Measurements from ENCODE around the gene DNTT.

DNA sequence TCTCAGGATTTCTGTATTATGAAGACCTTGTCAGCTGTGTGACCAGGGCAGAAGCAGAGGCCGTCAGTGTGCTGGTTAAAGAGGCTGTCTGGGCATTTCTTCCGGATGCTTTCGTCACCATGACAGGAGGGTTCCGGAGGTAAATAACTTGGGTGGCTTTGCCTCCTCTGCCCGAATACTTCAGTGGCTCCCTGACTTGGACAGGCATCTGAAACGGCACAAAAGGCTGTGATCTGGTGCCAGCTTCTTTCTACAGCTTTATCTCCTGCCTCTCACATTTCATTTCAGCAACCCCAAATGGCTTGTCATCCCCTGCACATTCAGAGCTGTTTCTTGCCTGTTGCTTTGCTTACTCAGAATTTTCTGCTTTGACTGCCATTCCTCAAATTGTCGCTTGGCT is 23.2 kb downstream of the DNTT start:
- TF ChIP-seq SPI1 (IDR thresholded peaks at IDR 0.05; ENCODE audit: borderline replicate concordance, low read depth) (no peak), POLR2AphosphoS5 (IDR thresholded peaks at IDR 0.05; ENCODE audit: low read depth) (no peak)
- TF ChIP-seq, protein P1, sequence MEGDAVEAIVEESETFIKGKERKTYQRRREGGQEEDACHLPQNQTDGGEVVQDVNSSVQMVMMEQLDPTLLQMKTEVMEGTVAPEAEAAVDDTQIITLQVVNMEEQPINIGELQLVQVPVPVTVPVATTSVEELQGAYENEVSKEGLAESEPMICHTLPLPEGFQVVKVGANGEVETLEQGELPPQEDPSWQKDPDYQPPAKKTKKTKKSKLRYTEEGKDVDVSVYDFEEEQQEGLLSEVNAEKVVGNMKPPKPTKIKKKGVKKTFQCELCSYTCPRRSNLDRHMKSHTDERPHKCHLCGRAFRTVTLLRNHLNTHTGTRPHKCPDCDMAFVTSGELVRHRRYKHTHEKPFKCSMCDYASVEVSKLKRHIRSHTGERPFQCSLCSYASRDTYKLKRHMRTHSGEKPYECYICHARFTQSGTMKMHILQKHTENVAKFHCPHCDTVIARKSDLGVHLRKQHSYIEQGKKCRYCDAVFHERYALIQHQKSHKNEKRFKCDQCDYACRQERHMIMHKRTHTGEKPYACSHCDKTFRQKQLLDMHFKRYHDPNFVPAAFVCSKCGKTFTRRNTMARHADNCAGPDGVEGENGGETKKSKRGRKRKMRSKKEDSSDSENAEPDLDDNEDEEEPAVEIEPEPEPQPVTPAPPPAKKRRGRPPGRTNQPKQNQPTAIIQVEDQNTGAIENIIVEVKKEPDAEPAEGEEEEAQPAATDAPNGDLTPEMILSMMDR (IDR thresholded peaks at IDR 0.05; ENCODE audit: insufficient read depth, low read length) = no peak
- TF ChIP-seq, protein P2, sequence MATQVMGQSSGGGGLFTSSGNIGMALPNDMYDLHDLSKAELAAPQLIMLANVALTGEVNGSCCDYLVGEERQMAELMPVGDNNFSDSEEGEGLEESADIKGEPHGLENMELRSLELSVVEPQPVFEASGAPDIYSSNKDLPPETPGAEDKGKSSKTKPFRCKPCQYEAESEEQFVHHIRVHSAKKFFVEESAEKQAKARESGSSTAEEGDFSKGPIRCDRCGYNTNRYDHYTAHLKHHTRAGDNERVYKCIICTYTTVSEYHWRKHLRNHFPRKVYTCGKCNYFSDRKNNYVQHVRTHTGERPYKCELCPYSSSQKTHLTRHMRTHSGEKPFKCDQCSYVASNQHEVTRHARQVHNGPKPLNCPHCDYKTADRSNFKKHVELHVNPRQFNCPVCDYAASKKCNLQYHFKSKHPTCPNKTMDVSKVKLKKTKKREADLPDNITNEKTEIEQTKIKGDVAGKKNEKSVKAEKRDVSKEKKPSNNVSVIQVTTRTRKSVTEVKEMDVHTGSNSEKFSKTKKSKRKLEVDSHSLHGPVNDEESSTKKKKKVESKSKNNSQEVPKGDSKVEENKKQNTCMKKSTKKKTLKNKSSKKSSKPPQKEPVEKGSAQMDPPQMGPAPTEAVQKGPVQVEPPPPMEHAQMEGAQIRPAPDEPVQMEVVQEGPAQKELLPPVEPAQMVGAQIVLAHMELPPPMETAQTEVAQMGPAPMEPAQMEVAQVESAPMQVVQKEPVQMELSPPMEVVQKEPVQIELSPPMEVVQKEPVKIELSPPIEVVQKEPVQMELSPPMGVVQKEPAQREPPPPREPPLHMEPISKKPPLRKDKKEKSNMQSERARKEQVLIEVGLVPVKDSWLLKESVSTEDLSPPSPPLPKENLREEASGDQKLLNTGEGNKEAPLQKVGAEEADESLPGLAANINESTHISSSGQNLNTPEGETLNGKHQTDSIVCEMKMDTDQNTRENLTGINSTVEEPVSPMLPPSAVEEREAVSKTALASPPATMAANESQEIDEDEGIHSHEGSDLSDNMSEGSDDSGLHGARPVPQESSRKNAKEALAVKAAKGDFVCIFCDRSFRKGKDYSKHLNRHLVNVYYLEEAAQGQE (IDR thresholded peaks at IDR 0.05; ENCODE audit: insufficient replicate concordance, low read depth) = no peak

Data from HL-60 (cell line).